GM21529 (cell line): ENCODE measurements around the gene ELMO2.
"Not testable (repeated sequence)": the region's sequence is repeated elsewhere in the genome, so short reads cannot be mapped to it uniquely, and the experiment has no call there.

ENCODE experiments used
- ATAC-seq: cut with Tn5 transposase; IDR thresholded peaks from one replicate; pipeline ENCODE4 v1.9.1; 2021; ENCODE audit not compliant: unreplicated experiment

ELMO2 gene

GRCh38 chr20:46407671-46407996, 1.2 kb upstream of the ELMO2 start:
- ATAC-seq: no peak

DNA sequence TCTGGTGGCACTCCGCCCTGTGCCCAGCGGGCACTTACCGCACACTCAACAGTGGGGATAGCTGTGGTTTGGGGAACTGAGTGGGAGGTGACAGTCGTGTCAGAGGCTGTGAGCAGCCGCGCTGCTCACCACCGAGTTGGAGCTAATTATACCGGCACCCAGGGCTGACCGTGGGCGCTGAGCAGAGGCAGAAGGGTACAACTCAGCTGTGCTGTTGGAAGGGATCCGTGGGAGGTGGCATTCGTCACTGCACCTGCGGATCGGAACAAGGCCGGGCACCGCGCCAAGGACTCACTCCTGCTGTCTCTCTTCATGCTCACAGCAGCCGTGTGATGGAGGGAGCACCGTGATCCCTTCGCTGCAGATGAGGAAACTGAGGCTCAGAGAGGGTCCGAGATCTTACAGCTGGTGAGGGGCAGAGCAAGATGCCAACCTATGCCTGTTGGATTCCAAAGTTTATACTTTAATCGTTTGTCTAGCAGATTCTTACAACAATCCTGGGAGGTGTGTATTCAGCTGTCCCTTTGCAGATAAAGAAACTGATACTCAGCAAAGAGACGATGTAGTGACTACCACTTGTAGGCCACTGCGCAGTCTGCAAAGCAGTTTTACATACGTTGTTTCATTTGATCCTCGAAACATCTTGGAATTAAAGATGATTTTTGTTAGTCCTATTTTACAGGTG, 713 bp upstream of the ELMO2 start:
- peak; percentile 36 for ATAC-seq

DNA sequence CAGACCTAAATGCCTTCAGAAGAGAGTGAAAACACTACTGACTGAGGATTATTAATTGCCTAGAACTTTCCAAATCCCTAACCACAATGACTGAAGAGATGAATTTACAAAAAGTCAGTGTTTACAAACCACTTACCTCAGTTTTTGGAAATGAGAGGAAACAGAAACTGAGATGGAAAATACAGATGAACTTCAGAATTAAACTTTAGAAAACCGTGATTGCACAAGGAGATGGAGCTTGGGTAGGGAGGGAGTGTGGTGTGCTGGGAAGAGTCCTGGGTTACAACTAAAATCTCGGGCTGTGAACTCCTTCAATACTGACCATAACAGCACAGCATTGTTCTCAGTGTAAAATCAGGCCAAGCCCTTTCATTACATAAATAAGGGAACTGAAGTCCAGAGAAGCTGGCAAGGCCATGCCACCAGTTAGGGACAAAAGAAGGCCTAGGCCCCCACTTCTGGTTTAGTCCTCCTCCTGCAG, 4.0 kb downstream of the ELMO2 start:
- no peak for ATAC-seq

DNA sequence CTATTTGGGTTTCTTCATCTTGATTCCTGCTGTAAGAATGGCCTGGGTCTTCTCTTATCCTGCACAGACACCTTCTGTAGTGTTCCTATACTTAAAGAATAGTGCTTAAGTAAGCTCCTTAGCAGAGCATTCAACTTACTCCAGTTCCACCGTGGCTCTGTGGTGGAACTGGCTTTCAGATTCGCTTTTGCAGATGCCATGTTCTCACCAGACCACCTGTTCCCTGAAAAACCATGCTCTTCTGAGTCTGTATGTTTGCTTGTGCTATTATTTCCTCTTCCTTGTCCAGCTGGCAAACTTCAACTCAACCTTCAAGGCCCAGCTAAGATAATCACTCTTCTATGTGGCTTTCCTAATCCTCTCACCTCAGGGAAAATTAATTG, 4.9 kb downstream of the ELMO2 start:
- no peak for ATAC-seq

DNA sequence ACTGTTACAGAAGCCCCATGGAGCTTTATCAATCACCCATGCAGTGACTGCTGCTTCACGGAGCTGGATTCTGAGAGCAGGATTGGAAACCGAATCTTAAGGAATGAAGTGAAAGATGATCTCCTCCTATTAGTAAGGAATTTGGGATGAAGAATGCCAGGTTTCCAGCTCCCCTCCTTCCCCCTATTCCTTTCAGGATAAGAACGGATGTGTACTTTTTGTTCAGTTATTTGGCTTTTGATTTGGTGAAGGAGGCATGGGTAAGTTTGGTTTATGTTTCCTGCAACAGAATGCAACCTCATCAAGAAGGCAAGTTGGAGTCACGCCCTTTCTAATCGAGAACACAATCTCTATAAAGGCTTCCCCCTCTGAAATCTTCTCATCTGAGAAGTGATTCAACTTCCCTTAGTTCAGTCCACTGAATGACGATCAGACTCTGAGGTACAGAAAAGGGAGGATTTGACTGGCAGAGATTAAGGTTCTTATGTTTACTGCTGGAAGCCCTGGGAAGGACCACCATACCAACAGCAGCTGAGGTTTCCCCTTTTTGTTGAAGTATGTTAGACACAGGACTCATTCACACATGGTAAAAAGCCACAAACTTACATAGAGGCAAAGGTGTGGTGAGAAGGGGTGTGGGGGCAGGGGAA, 5.5 kb downstream of the ELMO2 start:
- ATAC-seq: no peak

GRCh38 chr20:46400253-46400652, 6.2 kb downstream of the ELMO2 start:
- no peak for ATAC-seq

DNA sequence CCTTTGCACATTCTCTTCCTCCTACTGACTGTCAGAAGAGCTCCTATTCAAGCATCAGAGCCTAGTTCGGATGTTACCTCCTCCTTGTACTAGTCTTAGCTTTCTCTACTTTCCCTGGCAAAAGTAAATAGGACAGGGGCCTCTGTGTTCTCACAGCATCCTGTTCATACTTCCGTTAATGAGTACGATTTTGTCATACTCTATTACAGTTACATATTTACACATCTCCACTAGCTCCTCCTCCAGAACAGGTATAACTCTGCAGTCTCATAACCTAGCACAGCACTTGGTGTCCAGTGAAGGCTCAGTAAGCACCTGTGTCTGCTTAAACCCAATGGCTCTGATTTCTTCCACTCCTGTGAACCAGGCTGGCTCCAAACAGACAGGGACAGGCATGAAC, 7.0 kb downstream of the ELMO2 start:
- ATAC-seq: no peak

- ATAC-seq: no peak
Observed at GRCh38 chr20:46398963-46399362, 7.5 kb downstream of the ELMO2 start.

DNA sequence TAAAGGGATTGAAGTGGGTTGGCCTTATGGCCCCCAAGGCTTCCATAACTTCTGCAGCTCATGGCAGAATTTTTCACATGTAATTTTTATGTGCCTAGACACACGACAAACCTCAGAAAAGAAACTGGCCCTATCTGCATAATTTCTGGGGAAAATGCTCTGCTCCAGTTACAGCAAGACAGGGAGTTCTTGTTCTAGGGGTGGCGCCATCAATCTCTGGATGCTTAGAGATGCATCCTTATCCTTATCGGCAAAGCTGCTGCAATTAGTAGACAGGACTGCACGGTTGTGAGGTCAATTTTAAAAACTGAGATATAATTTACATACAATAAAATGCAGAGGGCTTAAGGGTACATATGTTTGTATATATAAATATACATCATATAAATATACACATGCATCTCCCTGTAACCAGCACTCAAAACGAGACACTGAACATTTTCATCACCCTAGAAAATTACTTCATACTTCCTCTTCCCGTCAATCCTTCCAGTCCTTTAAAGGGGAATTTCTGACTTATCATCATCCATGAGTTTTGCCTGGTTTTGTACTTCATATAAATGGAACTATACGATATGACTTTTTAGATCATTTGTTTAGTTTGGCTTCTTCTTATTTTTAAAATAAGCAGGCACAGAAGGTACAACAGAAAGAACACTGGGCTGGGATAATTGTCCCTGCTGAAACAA, 10.2 kb downstream of the ELMO2 start:
- no peak for ATAC-seq

DNA sequence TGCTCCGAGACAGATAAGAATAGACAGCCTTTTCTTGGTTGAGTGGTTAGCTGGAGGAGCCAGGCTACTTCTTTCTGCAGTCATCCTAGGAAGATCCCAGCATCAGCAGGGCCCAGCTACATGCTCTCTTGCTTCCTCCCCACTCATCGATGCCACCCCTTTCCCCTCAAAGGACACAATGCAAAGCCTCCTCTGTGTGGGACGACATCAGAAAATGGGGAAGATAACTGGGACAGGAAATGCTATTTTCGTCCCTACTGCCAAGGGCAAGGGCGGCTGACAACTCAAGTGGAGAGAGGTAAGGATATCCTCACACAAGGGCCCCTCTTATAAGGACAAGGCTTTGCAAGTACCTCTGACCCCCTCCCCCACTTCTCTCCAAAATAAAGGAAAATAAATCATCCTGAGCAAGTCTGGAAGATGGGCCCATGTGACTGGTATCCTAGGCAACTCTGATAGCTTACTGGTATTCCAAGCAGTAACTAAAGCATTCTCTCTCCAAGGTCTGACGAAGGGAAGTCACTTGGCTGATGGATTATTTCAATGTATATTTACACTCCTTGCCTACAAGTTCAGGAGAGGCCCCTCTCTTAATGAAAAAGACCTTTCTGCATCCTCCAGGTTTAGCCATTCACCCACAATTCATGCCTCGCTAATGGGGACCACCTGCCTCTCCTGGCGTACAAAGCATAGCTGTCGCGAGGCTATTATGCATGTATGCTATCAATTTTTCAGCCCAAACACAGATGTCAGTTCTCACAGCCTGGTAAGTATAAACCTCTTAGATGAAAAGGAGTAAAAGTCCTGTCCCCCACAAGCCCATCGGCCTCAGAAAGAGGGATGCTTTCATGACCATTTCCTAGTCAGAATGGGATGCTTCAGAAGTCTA, 11.3 kb downstream of the ELMO2 start:
- ATAC-seq: no peak

- ATAC-seq: no peak
Observed at GRCh38 chr20:46393967-46394366, 12.4 kb downstream of the ELMO2 start.

- ATAC-seq: no peak
Observed at GRCh38 chr20:46388937-46389336, 17.5 kb downstream of the ELMO2 start.

DNA sequence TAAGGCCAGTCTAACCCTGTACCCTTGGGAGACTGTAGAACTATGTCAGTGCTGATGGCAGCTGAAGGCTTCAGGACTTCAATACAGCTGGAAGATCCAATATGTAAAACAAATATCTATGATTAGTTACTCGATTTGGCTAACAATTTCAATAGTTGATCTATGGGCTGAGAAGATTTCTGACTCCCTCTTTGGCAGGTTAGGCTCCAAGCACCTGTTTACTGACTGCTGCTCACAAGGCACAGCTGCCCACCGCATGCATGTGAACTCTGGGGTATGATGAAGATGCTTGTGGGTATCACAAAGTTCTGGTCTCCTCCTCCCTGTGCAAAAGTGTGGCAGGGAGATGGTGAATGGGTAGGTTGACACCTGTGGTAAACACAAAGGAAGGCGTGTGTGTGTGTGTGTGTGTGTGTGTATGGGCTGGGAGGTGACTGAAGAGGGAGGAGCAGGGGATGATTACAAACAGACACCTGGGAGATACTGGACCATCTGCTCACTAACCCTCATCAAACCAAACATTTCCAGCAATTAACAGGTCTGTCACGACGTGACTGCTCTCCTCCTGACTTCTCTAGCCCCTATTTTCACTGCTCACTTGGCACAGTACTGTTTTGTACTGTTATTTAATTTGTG, 18.1 kb downstream of the ELMO2 start:
- no peak for ATAC-seq

DNA sequence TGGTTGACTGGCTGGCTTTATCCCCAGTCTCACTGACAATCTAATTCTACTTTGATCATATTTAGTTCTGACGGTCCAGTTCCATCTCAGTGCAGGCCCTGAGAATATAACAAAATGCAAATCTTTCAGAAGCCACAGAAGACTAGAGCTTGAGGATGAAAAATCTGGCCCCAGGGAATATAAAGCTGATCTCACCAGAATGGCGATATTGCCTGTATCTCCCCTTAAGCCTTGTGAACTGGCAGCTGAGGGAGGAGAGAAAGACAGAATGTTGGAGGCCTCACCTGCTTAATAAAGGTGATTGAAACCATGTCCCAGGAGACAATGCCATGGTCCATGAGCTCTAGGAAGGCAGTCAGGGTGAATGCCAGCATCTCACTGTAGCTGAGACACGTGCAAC, 19.4 kb downstream of the ELMO2 start:
- not testable (repeated sequence) for ATAC-seq

GRCh38 chr20:46378412-46379009, 27.9 kb downstream of the ELMO2 start:
- ATAC-seq: no peak

GRCh38 chr20:46377518-46377917, 28.9 kb downstream of the ELMO2 start:
- no peak for ATAC-seq

- ATAC-seq: no peak
Observed at GRCh38 chr20:46376196-46376785, 30.1 kb downstream of the ELMO2 start.

- ATAC-seq: no peak
Observed at GRCh38 chr20:46375771-46376170, 30.6 kb downstream of the ELMO2 start.

DNA sequence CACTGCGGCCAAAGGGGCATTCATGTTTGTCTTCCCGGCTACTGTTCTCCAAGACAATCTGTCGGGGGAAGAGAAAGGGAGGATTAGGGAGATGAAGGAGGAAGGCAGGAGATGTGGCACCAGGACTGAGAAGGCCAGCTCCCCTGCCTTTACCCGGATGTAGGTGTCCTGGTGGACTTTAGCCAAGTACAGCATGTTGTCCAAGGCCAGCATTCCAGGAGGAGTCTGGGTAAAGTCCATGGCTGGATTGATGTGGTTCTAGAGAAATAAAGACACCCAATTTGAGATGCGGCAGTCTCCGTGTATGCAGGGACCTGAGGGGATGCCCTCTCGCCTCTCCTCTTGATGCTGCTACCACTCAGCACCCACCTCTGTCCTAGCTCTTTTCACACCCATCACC, 32.0 kb downstream of the ELMO2 start:
- ATAC-seq: no peak

- no peak for ATAC-seq
Observed at GRCh38 chr20:46371656-46372055, 34.8 kb downstream of the ELMO2 start.
